A549 (cell line): ENCODE data around the gene SENP7. TPM values are rescaled to one million over a fixed set of nuclear protein-coding genes. Genes with fewer than 3 reads are reported as not detected.

ENCODE experiments used
- ATAC-seq, 2 experiments: fragments of 200-7000 bp in 1 of 2; fragments of >200 bp in 1 of 2; cut with Nextera tagmentation in 1 of 2; cut with Tn5 transposase in 1 of 2; 3 replicates each; pipeline versions ENCODE4 v1.8.0 to v1.9.1; 2018 to 2020; ENCODE audit warnings: mild to moderate bottlenecking in 1 of 2, moderate library complexity in 1 of 2
- CTCF ChIA-PET: fragments of 300-600 bp; sonication (Branson Sonifier 250); formaldehyde crosslinking; extraction: SDS; loops from one replicate; lab custom pipeline; 2021; ENCODE audit warnings: antibody characterized with exemption, inconsistent platforms; lab: Yijun Ruan, JAX
- POLR2A ChIA-PET: fragments of 350-600 bp; formaldehyde crosslinking; extraction: SDS; loops from one replicate; lab custom pipeline; 2021; ENCODE audit warnings: antibody characterized with exemption, inconsistent platforms; lab: Yijun Ruan, JAX
- DNase-seq, 2 experiments: peaks; one replicate each; pipeline versions ENCODE4 v3.0.0 to v3.0.0-alpha.2; 2011 to 2016; ENCODE audit warnings: low read depth in 1 of 2, low spot score in 1 of 2
- FAIRE-seq: peaks from 2 replicates; lab custom pipeline; 2011; peaks lifted over from hg19 to GRCh38; lab: Jason Lieb, UNC
- H3K27ac ChIP-seq, 2 experiments: fragments of >200 bp; sonication (Bioruptor Twin); formaldehyde crosslinking; 3 replicates each; pipeline ENCODE4 v1.5.1; 2016 to 2017
- H3K4me1 ChIP-seq: fragments of >200 bp; sonication (Bioruptor Twin); formaldehyde crosslinking; 3 replicates; pipeline ENCODE4 v1.6.1; 2016
- H3K4me2 ChIP-seq: fragments of >200 bp; sonication (Bioruptor Twin); formaldehyde crosslinking; 3 replicates; pipeline ENCODE4 v1.6.1; 2016
- H3K4me3 ChIP-seq: fragments of >200 bp; sonication (Bioruptor Twin); formaldehyde crosslinking; 3 replicates; pipeline ENCODE4 v1.5.1; 2016
- H3K9me3 ChIP-seq: fragments of >200 bp; sonication (Bioruptor Twin); formaldehyde crosslinking; 3 replicates; pipeline ENCODE4 v1.6.1; 2016
- BHLHE40 ChIP-seq: IDR thresholded peaks from 2 replicates; pipeline ENCODE4 v1.6.1; 2012; ENCODE audit warnings: low read depth, low read length, inconsistent platforms
- CBX2 ChIP-seq: fragments of 200-600 bp; sonication (generic); IDR thresholded peaks from 2 replicates; pipeline ENCODE4 v1.6.1; 2016; ENCODE audit warnings: low read depth, mild to moderate bottlenecking, borderline replicate concordance
- FOSL2 ChIP-seq, 2 experiments: fragments of 450-650 bp in 1 of 2; fragments of >200 bp in 1 of 2; sonication (Bioruptor Twin) in 1 of 2; formaldehyde crosslinking; IDR thresholded peaks; 2 replicates each; pipeline versions ENCODE4 v1.5.0 to v1.6.1; 2016 to 2020; ENCODE audit warnings: mild to moderate bottlenecking in 1 of 2, moderate library complexity in 1 of 2
- HEYL ChIP-seq: fragments of 250-450 bp; sonication (Bioruptor Pico); IDR thresholded peaks from 2 replicates; pipeline ENCODE4 v1.8.0; 2021; ENCODE audit warnings: mild to moderate bottlenecking, moderate library complexity
- JUNB ChIP-seq: fragments of >200 bp; sonication (Bioruptor Twin); formaldehyde crosslinking; IDR thresholded peaks from 2 replicates; pipeline ENCODE4 v1.6.1; 2016
- KDM1A ChIP-seq: fragments of 200-600 bp; sonication (generic); IDR thresholded peaks from 2 replicates; pipeline ENCODE4 v1.6.1; 2016; ENCODE audit warnings: low read depth, mild to moderate bottlenecking
- MAFK ChIP-seq: fragments of 450-650 bp; IDR thresholded peaks from 2 replicates; pipeline ENCODE4 v1.6.1; 2014; ENCODE audit not compliant: partially characterized antibody
- MYC ChIP-seq: IDR thresholded peaks from 2 replicates; pipeline ENCODE4 v1.6.1; 2012; ENCODE audit warnings: mild to moderate bottlenecking, inconsistent platforms, low read length, improper control_type of control experiment, borderline replicate concordance
- PHF8 ChIP-seq: fragments of 200-600 bp; sonication (generic); IDR thresholded peaks from 2 replicates; pipeline ENCODE4 v1.6.1; 2016; ENCODE audit warnings: low read depth, mild to moderate bottlenecking, antibody characterized with exemption, moderate library complexity, borderline replicate concordance
- POLR2A ChIP-seq: IDR thresholded peaks from 2 replicates; pipeline ENCODE4 v1.6.1; 2012; ENCODE audit warnings: mild to moderate bottlenecking, low read length
- RAD21 ChIP-seq, 2 experiments: fragments of >200 bp in 1 of 2; sonication (Bioruptor Twin) in 1 of 2; formaldehyde crosslinking in 1 of 2; IDR thresholded peaks in 1 of 2; conservative IDR thresholded peaks in 1 of 2; 2 replicates in 1 of 2; 3 replicates in 1 of 2; pipeline ENCODE4 v1.6.1; 2012 to 2018; ENCODE audit warnings: inconsistent platforms in 1 of 2
- RCOR1 ChIP-seq: fragments of 150-350 bp; IDR thresholded peaks from 2 replicates; pipeline ENCODE4 v1.6.1; 2014; ENCODE audit warnings: antibody characterized with exemption, low read length, low read depth
- RNF2 ChIP-seq: fragments of 200-600 bp; sonication (generic); IDR thresholded peaks from 2 replicates; pipeline ENCODE4 v1.6.1; 2016; ENCODE audit warnings: low read depth, mild to moderate bottlenecking, antibody characterized with exemption, moderate library complexity, borderline replicate concordance
- SMC3 ChIP-seq: fragments of >200 bp; sonication (Bioruptor Twin); formaldehyde crosslinking; IDR thresholded peaks from 3 replicates; pipeline ENCODE4 v1.6.1; 2018; ENCODE audit warnings: inconsistent platforms
- TFCP2L1 ChIP-seq: fragments of 250-450 bp; sonication (Bioruptor Pico); IDR thresholded peaks from 2 replicates; pipeline ENCODE4 v1.5.0; 2021; ENCODE audit warnings: mild to moderate bottlenecking
- ZFP36 ChIP-seq: fragments of 450-650 bp; IDR thresholded peaks from 2 replicates; pipeline ENCODE4 v1.6.1; 2014; ENCODE audit warnings: borderline replicate concordance; ENCODE audit not compliant: partially characterized antibody
- WGBS: methylation state at CpG from one replicate; pipeline ENCODE4 v1.1.6; 2017; ENCODE audit errors: missing lambda C conversion rate; 5-methylcytosine and 5-hydroxymethylcytosine counted together
- polyA plus RNA-seq, 4 experiments: library from polyadenylated mRNA; depleted of rRNA in 3 of 4; stranded (reverse); fragments of >200 nt; fragmentation: RNase III in 1 of 4; extraction: RNeasy Plus Mini Kit Qiagen cat#74134 plus additional on column Dnase treatment in 1 of 4; gene quantifications; 2 replicates in 3 of 4; 3 replicates in 1 of 4; pipeline ENCODE4 v1.2.3, GENCODE V29; 2011 to 2017
- TF ChIP-seq, protein P1 (sequence below): IDR thresholded peaks from 2 replicates; pipeline ENCODE4 v1.6.1; 2012; ENCODE audit warnings: low read depth, borderline replicate concordance
- TF ChIP-seq, protein P2 (sequence below): fragments of 250-450 bp; sonication (Bioruptor Pico); IDR thresholded peaks from 2 replicates; pipeline ENCODE4 v1.5.0; 2021; ENCODE audit warnings: mild to moderate bottlenecking, moderate library complexity, borderline replicate concordance
- TF ChIP-seq, protein P3 (sequence below): fragments of 450-650 bp; IDR thresholded peaks from 2 replicates; pipeline ENCODE4 v1.6.1; 2014; ENCODE audit warnings: antibody characterized with exemption

SENP7 gene
- polyA plus RNA-seq, 2 of the 4 experiments (the other 2 are of a cell fraction) = 3.1 to 10.3 TPM

DNA sequence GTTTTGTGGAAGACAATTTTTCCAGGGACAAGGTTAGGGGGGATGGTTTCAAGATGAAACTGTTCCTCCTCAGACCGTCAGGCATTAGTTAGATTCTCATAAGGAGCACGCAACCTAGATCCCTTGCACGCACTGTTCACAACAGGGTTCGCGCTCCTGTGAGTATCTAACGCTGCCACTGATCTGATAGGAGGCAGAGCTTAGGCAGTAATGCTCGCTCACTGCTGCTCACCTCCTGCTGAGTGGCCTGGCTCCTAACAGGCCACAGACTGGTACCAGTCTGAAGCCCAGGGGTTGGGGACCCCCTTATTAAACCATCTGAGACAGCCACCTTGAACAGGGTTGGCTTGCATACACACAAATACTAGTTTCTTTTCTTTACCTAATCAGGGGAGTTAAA is 179.1 kb downstream of the SENP7 start (continued):
- TF ChIP-seq RNF2 = no peak
- TF ChIP-seq KDM1A = no peak

DNA sequence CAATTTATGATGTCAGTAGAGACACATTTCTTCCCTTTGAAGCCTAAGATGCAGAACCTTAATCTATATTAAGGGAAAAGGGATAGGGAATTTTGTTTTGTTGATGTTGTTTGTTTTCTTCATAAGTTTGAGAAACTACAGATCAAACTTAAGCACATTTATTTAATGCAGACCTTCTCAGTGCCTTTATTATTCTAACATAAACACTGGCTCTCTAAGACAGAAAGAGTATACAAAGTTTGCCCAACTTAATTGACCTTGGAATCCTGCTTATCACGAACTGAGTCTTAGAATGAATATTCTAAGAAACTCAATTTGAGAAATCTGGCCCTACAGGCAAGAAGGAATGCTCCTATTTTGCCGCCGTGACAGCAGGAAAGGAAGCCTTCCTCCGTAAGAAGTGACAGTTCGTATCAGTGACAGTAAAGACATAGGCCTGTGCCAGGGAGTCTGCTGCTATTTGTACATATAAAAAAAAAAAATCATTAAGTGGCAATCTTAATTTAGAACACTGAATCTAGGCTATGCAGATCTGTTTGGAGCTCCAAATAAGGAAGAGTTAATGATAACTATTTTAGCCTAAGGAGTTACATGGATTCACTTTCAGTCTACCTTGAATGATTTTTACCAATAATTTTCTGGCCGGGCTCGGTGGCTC is 183.9 kb downstream of the SENP7 start:
- Histone ChIP-seq H3K27ac (no peak overlapping the region), H3K4me2 (no peak overlapping the region), H3K9me3 (no peaks in the 10 kb centered on the region), H3K4me1 (no peaks in the 10 kb centered on the region), H3K4me3 (no peak overlapping the region)
- ChIA-PET CTCF (no interaction called here), POLR2A (no interaction called here)
- TF ChIP-seq RAD21 (conservative IDR thresholded peaks at IDR 0.05 in 1 of 2, IDR thresholded peaks at IDR 0.05 in 1 of 2) (no peak), POLR2A (no peak), MYC (no peak), PHF8 (no peak), SMC3 (no peak), HEYL (CRISPR knock-in tag) (no peak), BHLHE40 (no peak), MAFK (no peak), CBX2 (no peak), FOSL2 (IDR thresholded peaks at IDR 0.05) (no peak), FOSL2 (CRISPR knock-in tag; IDR thresholded peaks at IDR 0.05) (no peak), TFCP2L1 (CRISPR knock-in tag) (no peak), RCOR1 (no peak), RNF2 (no peak), ZFP36 (no peak)
- TF ChIP-seq, protein P1, sequence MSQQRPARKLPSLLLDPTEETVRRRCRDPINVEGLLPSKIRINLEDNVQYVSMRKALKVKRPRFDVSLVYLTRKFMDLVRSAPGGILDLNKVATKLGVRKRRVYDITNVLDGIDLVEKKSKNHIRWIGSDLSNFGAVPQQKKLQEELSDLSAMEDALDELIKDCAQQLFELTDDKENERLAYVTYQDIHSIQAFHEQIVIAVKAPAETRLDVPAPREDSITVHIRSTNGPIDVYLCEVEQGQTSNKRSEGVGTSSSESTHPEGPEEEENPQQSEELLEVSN = no peak
- TF ChIP-seq, protein P2, sequence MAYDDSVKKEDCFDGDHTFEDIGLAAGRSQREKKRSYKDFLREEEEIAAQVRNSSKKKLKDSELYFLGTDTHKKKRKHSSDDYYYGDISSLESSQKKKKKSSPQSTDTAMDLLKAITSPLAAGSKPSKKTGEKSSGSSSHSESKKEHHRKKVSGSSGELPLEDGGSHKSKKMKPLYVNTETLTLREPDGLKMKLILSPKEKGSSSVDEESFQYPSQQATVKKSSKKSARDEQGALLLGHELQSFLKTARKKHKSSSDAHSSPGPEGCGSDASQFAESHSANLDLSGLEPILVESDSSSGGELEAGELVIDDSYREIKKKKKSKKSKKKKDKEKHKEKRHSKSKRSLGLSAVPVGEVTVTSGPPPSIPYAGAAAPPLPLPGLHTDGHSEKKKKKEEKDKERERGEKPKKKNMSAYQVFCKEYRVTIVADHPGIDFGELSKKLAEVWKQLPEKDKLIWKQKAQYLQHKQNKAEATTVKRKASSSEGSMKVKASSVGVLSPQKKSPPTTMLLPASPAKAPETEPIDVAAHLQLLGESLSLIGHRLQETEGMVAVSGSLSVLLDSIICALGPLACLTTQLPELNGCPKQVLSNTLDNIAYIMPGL (CRISPR knock-in tag) = no peak
- TF ChIP-seq, protein P3, sequence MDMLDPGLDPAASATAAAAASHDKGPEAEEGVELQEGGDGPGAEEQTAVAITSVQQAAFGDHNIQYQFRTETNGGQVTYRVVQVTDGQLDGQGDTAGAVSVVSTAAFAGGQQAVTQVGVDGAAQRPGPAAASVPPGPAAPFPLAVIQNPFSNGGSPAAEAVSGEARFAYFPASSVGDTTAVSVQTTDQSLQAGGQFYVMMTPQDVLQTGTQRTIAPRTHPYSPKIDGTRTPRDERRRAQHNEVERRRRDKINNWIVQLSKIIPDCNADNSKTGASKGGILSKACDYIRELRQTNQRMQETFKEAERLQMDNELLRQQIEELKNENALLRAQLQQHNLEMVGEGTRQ = no peak
- DNase-seq (no peak), ATAC-seq (no peak), FAIRE-seq (no peak)
- 87% methylated on average over 7 of the region's 7 CpGs for WGBS

DNA sequence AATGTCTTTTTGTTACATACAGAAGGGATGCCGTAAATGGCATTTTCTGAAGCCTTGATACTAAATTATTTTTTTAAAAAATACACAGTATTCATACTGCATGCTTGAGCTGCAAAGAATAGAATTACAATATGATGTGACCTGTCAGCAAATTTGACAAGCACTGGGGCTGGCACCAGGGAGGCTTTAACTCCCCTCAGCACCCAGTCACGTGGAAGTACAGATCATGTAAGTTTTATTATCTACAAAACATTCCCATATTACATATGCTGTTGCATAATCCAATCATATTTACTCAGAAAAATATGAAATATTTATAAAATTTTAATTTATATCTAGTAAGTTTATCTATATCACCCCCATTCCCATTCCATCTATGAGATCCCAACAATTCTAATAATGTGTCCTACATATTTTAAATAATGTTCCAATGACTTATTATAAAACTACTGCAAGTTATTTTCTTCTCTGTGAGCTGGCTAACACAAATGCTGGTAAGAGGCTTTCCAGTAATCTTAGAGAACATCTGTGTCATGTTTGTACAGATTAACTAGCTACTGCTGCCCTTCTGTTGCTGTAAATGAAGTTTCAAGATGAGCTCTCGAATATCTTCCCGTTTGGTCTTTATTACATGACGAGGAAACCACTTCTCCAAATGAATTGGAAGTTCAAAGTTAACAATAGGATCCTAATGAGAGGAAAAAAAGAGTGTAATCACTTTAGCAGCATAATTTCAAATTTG is 187.4 kb downstream of the SENP7 start:
- POLR2A ChIA-PET = no interaction called here
- no peaks in the 10 kb centered on the region for H3K4me1 ChIP-seq
- DNase-seq (no peak), ATAC-seq (no peak), FAIRE-seq (no peak)
- TF ChIP-seq JUNB (no peak), MAFK (peak; percentile 14)
- CTCF ChIA-PET = interaction anchor here (1.6 kb wide), 1 partner anchor 14 kb away, joined by 4 read pairs; no protein-coding TSS in a partner anchor
- WGBS = 83% methylated on average over 5 of the region's 5 CpGs
- no peaks in the 10 kb centered on the region for H3K9me3 ChIP-seq
- no peak overlapping the region for H3K4me2 ChIP-seq
- H3K27ac ChIP-seq = no peak overlapping the region
- H3K4me3 ChIP-seq = no peak overlapping the region
